T-helper 2 cell treated with Interferon-gamma antibody and Interleukin-4, amounts not matched to agents 100 ng/mL and 5 ng/mL, for 36 hours (primary cell): Measurements from ENCODE around the gene MYLK. TPM values are rescaled to one million over a fixed set of nuclear protein-coding genes. Genes with fewer than 3 reads are reported as not detected.

Source experiments
- intact Hi-C: fragments of 100-400 bp; cut with micrococcal nuclease; formaldehyde crosslinking; loops from one replicate; pipeline ENCODE4 v1.15.1; 2023
- total RNA-seq: library from RNA; stranded (reverse); gene quantifications from 2 replicates; pipeline ENCODE4 v1.2.3, GENCODE V29; 2022

Gene MYLK
- total RNA-seq, 1 donor from 2014 or later, result 0.30 TPM

DNA sequence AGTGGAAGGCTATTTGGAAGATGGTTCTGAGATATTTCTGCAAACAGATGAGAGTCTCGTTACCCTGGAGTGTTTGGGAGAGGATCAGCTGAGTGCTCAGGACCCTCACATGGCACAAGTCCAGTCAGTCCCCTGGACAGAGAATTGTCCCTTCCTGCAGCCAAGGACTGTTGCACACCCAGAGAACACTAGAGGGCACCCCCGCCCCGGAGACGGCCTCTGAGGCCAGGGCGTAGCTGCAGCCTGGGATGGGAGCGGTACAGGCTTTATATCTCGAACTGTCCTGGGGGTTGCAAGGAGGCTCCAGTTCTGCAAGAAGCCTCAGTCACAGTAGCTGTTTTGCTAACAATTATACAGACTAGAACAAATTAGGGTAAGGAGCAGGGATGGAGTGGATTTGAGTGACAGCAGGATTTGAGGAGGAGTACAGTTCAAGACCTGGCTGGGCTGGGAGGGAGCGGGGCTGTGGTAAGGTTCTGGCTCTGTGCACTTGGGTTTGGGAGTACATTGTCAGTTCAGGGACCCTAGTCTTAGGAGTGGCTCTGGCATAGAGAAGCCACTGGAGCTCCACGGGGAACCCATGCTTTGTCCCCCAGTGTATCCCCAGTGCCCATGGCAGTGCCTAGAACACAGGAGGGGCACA is 231.7 kb downstream of the MYLK start:
- intact Hi-C loops, result loop anchor here (1.0 kb wide), 1 partner anchor 71 kb away; no protein-coding TSS in a partner anchor

DNA sequence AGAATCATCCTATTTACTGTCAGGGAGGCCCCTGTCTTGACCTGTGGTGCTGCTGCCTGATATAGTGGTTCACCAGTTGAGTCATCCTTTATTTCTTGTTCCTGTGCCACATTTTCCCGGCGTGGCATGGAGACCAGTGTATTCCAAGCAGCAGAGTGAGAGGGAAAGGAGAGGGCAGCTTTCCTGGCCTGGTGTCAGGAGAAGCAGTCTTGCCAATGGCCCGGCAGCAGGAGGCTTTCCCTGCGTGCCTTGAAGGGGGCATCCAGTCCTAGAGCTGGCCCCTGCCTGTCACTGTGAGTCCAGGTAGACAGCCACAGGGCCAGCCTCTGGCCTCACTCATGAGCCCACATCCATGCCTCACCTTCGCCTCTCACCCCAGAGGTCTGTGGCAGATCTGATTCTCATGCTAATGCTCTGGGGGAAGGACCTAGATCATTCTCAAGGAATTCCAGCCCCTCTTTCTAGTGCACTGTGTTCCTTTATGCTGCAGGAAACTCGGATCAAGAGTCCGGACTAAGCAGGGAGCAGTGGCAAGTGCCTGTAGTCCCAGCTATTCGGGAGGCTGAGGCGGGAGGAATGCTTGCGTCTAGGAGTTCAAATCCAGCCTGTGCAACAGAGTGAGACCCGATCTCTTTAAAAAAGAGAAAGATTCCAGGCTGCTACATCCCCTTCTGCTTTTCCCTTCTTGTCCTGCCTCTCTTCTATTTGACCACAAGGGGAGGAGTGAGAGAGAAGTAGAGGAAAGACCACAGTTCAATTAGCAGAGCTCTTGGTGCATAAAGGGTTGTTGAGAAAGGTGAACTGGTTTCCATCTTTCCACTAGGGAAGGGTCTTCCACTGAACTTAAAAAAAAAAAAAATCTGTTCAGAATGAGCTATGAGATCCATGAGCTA is 232.4 kb downstream of the MYLK start:
- intact Hi-C loops, result loop anchor here (1.0 kb wide), 1 partner anchor 72 kb away; no protein-coding TSS in a partner anchor

DNA sequence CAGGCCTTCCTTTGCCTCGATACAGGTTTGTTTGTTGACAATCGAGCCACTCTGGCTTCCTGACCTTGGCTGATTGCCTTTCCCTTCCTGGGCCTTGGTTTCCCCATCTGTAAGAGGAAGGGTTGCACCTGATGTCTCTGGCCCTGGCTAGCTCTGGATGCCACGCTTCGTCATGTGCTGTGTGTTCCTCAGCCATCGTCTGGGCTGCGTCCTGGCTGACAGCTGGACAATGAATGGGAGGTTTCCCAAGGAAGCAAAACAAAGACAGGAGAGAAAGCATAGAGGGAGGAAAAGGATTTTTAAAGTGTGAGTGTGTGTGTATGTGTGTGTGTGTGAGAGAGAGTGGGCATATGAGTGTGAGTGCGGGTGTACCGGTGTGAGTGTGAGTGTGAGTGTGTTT is 234.0 kb downstream of the MYLK start:
- intact Hi-C loops, result no loop called here

DNA sequence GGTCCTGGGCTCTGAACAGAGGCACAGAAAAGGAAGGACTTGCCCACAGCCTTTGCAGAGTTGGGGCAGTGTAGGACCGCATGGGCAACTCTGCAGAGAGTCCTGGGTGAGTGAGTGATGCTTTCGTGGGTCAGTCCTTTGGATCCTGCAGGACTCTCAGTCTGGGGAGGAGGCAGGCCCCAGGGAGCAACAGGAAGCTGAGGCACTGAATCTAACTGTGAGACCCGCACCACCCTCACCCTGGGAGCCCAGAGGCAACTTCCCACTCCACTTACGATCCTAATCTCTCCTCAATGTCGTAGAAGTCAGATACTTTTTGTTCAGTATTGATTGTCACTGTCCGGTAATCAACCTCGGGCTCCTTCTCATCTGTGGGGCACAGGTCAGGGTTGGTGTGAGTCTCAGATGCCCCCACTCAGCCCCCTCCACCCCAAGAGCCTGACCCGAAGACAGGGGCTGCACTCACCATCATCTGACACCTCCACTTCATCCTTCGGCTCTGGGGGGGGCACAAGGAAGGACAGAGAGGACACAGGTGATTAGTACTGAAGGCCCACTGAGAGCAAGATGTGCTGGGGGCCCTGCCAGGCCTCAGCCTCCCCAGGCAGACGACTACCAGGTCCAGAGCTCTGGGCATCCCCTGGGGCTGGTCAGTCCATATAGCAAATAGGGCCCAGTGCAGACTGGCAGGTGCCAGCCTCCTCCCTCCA is 235.3 kb downstream of the MYLK start:
- intact Hi-C loops, result no loop called here

DNA sequence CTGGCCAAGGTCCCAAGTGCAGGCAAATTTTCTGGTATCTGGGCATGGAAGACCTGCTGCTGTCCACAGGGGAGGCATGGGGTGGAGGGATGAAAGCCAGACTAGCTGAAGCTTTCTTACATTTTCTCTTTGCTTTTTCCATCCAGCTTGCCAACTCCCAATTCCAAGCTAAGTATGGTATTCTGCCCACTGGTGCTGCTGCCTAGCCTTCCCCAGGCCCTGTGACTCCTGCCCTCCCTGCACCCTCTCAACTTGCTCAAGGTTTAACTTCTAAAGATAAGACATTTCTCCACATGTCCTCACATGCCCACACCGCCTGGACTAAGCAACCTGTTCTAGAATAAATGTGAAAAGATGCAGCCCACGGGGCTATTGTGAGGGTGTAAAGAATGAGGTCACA is 239.8 kb downstream of the MYLK start:
- intact Hi-C loops, result no loop called here

DNA sequence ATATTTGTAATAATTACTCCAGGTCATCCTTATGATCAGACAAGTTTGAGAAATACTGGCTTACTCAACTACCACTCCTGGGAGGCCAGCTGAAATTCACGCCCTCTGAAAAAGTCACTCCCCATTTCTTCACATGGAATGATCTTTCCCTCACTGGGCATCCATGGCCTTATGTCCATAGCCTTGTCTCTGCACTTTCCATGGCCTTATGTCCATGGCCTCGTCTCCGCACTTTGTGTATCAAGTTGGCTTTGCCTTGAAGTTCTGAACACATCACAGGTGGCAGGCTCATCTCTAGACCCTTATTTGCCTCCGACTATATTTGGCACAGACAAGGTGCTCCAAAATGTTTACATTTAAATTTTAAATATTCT is 241.2 kb downstream of the MYLK start:
- intact Hi-C loops, result loop anchor here (1.0 to 2.0 kb wide), 2 partner anchors 59 to 80 kb away; no protein-coding TSS in a partner anchor

DNA sequence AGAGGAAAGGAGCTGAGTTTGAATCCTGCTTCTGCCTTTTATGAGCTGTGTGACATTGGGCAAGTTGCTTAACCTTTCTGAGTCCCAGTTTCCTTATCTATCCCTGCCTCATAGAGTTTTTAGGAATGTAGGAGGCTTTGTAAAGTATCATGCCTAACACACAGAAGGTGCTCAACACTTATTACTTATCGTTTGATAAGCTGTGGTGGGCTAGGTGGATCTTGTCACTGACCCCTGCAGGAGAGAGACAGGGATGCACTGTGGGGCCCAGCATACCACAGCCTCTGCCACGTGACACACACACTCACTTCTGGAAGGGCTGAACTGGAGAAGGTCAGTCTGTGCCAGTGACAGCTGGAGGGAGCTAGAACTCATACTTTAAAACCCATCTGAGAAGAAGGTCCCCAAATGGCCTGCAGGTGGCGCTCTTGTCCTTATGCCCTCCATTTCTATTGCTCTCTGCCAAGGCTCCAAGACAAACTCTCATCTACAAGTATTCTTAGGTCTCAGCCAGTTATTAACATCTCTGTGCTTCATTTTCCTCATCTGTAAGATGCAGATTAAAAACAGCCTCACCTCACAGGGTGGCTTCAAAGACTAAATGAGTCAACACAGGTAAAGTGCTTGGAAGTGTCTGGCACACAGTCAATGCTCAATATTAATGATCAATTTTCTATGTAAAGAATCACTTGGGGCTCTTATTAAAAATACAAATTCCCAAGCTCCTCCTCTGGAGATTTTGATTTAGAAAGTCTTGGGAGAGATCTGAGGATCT is 241.8 kb downstream of the MYLK start:
- intact Hi-C loops, result loop anchor here (1.0 to 2.0 kb wide), 2 partner anchors 60 to 80 kb away; no protein-coding TSS in a partner anchor

DNA sequence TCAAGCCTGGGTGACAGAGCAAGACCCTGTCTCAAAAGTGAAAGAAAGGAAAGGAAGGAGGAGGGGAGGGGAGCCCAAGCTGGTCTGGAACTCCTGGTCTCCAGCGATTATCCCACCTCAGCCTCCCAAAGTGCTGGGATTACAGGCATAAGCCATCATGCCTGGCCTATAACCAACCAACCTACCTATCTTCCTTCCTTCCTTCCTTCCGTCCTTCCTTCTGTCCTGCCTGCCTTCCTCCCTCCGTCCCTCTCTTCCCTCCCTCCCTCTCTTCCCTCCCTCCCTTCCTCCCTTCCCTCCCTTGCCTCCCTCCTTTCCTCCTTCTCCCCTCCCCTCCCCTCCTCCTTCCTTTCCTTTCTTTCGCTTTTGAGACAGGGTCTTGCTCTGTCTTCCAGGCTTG is 242.6 kb downstream of the MYLK start:
- intact Hi-C loops, result no loop called here

DNA sequence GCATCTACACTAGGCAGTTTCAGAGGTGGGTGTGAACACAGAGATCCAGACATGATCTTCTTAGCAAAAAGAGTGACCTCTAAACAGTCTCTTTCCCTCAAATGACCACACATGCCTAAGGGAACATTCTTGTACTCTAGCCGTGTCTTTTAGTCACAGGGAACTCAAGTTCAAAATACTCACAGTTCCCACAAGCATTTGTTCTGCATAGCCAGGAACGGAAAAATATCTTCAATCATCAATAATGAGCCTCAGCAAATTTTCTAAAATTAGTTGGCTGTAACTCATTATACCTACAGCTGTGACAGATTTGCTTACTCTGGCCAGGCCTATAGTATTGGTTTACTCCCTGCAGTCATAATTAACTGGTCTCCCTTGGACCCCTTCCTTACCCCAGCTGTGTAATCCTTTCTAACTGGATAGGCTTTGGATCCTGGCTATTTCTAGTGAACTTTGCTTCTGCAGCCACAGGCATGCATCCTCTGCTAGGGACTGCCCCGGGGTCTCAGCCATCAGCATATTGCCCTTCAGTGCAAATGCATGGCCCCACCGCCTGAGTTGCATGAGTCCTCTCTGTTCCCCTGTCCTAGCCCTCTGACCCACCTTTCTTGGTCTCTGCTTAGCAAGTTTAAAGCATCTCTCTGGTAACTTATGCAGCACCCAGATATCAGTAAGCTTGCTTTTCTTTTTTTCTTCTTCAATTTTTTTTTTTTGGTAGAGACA is 243.2 kb downstream of the MYLK start:
- intact Hi-C loops, result no loop called here

DNA sequence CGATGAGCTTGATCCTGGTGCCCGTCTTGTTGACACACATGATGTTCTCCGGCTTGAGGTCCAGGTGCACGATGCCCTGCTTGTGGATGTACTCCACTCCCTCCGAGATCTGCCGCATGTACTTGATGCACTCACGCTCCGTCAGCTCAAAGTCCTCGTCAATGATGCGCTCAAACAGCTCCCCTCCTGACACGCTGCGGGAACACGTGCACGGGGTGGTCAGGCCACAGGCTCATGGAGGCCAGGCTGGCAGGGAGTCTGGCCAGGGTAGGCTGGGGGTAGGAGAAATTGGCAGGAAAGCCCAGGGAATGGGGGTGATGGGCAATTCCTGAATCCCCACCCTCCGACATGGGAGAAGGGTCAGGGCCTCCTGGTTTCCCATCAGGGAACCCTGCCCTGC is 243.8 kb downstream of the MYLK start:
- intact Hi-C loops, result no loop called here

DNA sequence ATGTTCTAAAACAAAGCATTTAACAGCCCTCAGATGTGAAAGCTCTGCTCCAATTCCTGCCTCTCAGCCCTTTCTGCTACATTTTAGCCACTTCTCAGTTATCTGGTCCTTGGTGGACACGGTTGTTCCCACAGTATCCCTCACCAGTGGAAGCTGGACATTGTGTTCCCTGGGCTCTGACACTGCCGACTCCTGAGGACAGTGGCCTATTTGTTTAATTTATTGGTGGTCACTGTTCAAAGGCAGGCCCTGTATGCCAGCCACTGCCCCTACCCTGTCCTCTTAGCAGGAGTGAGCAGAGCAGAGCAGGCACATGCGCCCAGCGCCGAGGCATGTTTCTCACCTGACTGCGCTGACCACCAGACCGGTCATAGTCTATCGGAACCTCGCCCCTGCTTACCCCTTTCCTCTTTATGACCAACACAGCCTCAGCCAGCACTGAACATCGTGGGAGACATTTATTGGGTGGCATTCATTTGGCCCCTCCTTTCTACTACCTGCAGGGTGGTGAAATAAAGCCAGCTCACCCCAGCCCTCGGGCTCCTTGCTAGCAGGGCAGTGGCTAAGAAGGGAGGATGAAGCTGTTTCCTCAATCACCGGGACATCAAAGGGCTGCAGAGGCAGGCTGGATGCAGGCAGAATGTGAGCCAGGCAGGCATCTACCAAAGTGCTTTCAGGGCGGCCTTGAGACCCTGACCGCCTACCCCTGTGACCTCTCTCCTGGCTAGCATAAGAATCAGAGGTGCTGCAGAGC is 245.0 kb downstream of the MYLK start:
- intact Hi-C loops, result no loop called here

DNA sequence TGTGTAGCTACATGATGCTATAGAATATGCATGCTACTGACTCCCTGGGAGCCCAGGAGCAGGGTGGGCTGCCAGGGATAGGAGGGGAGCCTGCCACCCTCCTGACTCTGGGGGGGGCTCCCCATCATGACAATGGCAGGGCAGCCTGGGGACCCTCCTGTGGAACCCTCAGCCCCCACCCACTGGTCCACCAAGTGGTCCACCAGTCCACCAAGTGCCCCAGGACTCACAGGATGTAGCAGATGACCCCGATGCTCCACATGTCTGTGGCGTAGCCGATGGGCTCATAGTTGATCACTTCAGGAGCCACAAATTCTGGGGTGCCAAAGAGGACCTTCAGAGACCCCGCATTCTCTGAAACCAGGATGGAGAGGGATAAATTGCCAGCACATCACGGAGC is 246.3 kb downstream of the MYLK start:
- intact Hi-C loops, result no loop called here

DNA sequence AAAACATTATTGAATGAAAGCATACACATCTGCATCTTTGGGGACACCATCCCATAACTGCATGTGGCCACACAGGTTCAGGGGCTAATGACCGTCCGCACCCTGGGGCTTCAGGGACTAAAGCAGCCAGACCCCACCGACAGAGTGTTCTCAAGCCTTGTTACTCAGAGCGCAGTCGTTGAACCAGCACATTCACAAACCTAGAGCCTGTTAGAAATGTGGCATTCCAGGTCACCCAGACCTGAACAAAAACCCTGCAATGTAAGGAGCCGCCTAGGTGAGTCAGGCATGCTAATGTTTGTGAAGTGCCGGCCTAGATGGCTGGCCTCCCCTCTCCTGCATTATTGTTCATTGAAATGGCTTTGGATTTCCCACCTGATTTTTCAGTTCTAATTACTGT is 247.0 kb downstream of the MYLK start:
- intact Hi-C loops, result no loop called here

DNA sequence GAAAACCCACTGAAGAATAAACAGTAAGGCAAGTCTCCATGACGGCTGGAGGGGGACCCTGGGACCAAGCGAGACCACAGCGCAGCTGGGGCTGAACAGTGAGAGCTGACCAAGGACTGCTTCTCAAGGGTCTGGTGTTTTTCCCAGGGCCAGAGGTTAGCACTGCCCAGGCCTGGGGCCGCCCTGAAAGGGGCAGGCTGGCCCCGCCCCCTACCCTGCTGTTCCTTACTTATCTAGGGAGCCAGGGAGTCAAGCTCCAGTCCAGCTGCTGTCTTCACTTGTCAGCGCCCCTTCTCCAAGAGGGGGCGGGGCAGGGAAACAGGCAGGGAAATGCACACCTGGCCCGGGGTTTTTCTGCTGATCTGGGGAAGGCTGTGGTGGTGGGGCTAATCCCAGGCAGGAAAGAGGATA is 247.7 kb downstream of the MYLK start:
- intact Hi-C loops, result no loop called here

DNA sequence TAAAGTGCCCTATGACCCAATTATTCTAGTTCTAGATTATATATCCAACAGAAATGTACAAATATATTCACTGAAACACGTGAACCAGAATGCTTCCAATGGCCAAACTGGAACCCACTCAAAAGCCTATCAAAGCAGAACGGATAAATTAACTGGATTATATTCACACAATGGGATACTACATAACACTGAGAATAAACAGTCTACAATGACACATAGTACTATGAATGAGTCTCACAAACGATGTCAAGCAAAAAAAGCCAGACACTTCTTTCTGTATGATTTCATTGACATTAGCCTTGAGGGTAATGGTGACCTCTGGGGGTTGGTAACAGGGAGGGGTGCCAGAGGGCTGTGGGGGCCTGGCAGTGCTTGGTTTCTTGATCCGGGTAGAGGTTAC is 248.4 kb downstream of the MYLK start:
- intact Hi-C loops, result no loop called here

DNA sequence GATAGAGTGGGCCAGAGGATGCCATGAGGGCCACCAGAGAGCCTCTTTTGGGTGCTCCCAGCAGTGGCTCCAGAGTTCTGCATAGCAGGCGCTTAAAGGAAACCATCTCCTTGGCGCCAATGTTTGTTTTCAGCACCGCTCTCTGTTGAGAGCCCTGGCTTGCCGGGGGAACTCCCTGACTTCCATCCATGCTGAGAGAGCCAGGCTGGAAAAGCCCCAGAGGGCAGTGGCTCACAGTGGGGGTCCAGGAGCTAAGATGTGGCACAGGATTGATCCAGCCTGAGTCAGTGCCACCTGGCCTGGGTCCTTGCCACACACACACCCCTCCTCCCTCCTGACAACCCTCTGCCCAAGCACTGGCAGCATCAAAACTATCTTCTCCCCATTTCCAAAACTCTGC is 248.9 kb downstream of the MYLK start:
- intact Hi-C loops, result no loop called here

DNA sequence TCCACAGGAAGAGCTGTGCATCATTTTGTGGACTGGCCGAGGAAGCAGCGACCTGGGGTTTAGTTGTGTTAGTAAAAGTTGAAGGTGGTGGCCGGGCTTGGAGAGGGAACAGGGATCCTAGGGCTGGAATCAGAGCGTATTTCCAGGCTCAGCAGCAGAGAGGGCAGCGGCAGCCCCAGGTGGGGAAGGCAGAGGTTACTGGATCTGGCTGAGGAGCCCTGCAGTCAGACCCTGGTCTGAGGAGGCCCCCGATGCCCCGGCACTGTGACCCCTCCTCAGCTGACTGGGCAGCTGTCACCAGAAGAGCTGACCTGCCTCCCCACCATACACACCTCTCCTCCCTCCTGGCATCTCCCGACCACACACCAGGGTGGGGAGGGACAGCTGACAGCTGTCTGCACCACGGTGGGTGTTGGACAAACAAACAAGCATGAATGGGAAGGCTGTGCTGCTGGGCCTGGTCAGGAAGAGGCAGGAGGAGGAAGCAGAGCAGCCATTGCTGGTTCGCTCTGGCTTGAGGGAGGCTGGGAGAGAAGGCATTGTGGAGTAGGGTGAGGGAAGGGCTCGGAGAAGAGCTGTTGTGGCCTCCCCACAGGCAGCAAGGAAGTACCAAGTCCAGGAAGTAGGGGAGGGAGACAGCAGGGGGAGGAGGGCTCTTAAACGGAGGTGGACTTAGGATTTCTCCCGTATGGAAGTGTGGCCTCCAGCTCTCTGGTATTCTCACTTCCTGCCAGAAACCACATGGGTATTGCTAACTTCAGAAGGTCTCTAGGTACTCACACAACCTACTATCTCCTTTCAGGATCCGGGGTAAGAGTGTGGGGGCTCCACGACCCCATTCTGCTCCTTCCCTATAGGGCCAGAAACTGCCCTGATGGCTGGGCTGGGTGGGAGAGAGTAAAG is 249.7 kb downstream of the MYLK start:
- intact Hi-C loops, result no loop called here

DNA sequence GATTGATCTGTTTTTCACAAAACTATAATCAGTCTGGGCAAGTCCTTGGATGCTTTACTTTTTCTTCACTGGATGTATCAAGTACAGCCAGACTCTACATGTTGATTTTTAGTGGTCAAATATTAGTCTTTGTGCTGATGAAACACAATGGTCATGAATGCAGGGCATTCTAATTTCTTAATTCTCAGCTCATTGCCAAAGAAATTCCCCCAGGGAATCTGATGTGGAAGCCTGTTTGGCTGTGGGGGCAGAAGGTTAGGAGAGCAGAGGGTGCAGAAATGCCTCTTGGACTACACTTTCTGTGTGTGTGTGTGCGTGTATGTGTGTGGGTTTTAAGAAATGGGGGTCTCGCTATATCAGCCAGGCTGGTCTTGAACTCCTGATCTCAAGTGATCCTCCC is 250.6 kb downstream of the MYLK start:
- intact Hi-C loops, result no loop called here

DNA sequence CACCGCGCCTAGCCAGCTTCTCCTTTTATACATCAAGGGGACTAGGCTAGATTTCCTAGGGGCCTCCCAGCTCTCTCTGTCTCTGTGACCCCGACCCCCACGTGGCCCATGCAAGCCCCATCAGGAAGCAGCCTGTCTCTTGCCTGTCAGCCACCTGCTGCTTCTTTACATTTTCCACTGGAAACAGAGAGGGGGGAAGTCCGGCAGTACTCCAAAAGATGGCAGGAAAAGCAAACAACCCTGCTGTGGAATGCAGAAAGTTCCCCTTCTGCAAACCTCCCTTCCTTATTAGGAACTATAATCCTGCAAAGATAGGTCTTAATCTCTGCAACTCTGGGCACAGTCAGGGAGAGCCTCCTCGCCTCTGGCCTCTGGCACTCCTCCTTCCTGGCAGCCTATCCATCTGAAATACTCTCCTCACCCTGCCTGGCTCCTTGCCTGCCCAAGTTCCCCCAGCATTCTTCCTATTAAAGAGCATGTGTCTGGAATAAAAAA is 251.9 kb downstream of the MYLK start:
- intact Hi-C loops, result no loop called here
